Measurements from ENCODE around the gene DLK1.

DNA sequence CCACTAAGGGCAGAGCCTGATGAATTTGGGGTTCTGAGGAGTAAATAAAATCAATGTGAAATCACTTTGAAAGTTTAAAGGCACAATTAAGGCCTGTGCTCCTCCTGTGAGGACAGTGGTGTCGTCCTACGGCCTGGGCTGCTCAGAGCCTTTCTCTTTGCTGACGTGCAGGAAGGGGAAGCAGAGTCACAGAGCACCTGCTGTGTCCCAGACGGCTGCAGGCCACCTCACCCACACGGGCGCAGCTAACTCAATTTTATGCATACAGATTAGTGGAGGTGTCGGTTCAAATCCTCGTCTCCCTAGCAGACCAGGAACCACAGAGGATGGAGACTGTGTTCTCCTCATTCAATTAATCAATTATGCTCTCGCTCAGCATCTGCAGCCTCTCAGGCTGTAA, 11.4 kb upstream of the DLK1 start:
- TF ChIP-seq, protein P1, sequence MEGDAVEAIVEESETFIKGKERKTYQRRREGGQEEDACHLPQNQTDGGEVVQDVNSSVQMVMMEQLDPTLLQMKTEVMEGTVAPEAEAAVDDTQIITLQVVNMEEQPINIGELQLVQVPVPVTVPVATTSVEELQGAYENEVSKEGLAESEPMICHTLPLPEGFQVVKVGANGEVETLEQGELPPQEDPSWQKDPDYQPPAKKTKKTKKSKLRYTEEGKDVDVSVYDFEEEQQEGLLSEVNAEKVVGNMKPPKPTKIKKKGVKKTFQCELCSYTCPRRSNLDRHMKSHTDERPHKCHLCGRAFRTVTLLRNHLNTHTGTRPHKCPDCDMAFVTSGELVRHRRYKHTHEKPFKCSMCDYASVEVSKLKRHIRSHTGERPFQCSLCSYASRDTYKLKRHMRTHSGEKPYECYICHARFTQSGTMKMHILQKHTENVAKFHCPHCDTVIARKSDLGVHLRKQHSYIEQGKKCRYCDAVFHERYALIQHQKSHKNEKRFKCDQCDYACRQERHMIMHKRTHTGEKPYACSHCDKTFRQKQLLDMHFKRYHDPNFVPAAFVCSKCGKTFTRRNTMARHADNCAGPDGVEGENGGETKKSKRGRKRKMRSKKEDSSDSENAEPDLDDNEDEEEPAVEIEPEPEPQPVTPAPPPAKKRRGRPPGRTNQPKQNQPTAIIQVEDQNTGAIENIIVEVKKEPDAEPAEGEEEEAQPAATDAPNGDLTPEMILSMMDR (IDR thresholded peaks at IDR 0.05), result no peak
- no peak for TF ChIP-seq POLR2A (IDR thresholded peaks at IDR 0.05)

All from lower leg skin (tissue), 3 donors.